GM21737 (cell line): Measurements from ENCODE around the gene OLFML2B.
"Not testable (repeated sequence)": the region's sequence is repeated elsewhere in the genome, so short reads cannot be mapped to it uniquely, and the experiment has no call there.

Experiments
- ATAC-seq: cut with Tn5 transposase; IDR thresholded peaks from one replicate; pipeline ENCODE4 v1.9.1; 2021; ENCODE audit warnings: mild to moderate bottlenecking, moderate library complexity; ENCODE audit not compliant: unreplicated experiment

Gene OLFML2B

GRCh38 chr1:162023547-162024501, at the start of gene OLFML2B:
Gene OLFML2B, minus strand, starts transcription at chr1:162023869. Its CDS starts 439 bp downstream, at chr1:162023430.
- ATAC-seq = peak; percentile 49

DNA sequence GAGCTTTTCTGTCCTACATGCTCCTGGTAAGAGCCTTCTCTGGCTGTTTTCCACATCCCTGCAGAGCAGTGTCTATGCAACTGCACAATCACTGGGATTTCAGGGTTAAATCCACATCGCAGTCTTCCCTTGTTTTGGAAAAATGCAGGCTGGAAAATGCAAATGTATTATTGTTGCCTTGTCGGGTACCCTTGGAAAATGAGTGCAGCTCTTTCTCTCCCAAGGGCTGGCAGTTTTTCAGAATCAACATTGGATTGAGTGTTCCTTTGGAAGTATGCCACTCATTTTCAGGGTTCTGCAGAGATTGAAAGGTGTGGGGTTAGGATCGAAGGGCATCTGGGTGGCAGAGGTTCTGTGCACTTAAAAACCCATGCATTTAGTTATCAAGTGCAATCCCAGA, 49.1 kb upstream of the OLFML2B start:
- ATAC-seq = no peak

DNA sequence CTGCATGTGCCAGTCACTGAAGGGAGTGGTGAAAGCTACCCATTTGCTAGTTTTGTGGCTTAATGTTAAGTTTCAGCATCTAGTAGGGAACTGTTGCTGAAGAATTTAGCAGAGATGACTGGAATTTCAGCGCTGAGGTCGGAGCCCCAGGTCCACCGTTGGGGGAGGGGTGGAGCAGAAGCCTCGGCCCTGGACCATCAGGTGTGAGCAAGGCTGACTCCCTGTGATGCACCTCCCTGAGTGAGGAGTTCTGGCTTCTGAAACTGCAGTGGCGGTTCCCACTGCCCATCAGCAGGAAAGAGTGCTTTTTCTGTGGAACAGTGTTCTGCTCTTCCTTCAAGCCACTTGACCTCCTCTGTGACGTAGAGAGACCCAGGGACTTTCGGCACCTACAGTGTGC, 47.2 kb upstream of the OLFML2B start:
- ATAC-seq = no peak

- no peak for ATAC-seq
Observed at GRCh38 chr1:162070094-162070748, 46.6 kb upstream of the OLFML2B start.

- ATAC-seq = peak; percentile 99
Observed at GRCh38 chr1:162069334-162070093, 45.8 kb upstream of the OLFML2B start, which contains the start of gene NOS1AP. Gene NOS1AP, plus strand, starts transcription at chr1:162069691. Its CDS starts 487 bp downstream, at chr1:162070178.

DNA sequence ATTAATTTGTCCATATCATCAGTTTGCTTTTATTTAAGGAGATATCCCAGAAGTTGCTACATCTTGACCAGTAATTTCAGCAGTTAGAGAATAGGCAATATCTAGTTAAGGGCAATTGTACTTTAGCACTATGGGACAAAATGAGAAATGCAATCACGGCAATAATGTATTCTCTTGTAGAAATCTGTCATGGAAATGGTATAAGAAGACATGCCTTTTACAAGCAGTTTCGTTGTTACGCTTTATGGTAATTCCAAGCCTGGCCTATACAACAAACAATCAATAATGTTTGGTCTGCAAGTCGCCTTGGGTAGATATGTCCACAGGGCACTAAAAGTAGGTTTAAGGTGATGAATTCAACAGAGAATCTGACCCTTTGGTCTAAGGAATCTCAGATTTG, 44.6 kb upstream of the OLFML2B start:
- no peak for ATAC-seq

DNA sequence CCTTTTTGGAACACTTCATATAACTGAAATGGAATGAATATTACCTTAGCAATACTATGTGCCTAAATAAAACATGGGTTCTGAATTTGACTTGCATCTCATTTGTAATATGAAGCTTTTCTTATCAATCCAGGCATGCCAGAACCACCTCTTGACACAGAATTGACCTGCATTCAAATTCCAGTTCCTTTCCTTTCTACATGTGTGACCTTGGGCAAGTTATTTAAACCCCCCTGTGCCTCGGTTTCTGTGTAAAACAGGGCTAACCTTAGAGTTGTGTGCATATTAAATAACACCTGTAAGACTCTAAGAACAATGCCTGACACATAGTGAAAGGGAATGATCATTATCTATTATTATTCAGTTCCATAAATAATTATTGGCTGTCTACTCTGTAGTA, 43.8 kb upstream of the OLFML2B start:
- no peak for ATAC-seq

GRCh38 chr1:162066836-162067235, 43.2 kb upstream of the OLFML2B start:
- ATAC-seq = not testable (repeated sequence)

- no peak for ATAC-seq
Observed at GRCh38 chr1:162065016-162065415, 41.3 kb upstream of the OLFML2B start.

- ATAC-seq = no peak
Observed at GRCh38 chr1:162062542-162063015, 38.9 kb upstream of the OLFML2B start.

- ATAC-seq = no peak
Observed at GRCh38 chr1:162060314-162060713, 36.6 kb upstream of the OLFML2B start.

DNA sequence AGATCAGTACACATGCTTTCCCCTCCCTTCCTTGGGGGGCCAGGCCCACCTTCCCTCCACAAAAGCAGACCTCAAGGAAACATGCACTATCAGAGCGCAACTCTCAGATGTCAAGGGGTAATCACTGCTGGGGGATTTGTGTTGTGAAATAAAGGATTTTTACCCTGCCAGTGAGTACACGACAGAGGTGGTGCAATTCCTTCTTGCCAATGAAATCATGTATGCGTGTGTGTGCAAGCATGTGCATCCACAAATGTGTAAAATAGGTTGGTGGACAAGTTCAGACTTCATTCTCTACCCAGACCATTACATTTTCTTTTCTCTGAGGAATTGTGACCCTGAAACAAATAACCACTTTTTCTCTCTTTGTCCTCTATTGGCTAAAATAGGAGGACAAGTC, 36.1 kb upstream of the OLFML2B start:
- ATAC-seq = no peak

- no peak for ATAC-seq
Observed at GRCh38 chr1:162056579-162056978, 32.9 kb upstream of the OLFML2B start.

GRCh38 chr1:162056043-162056442, 32.4 kb upstream of the OLFML2B start:
- ATAC-seq = no peak

DNA sequence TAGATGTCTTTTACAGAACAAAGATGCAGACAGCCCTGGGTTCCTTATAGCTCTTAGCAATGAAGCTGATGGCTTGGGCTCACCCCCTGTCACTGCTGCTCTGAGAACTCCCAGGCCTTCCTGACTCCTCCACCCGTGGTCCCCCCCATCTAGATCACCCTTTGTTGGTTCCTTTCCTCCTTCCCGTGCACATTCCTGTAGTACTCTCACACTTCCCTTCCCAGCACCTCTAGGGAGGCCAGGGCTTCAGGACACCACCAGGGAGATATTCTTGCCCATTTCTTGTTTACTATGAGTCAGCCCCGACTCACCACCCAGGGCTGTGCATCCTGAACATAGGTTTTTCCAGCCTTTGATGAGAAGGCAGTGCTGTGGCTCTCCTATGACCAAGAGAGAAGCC, 31.4 kb upstream of the OLFML2B start:
- no peak for ATAC-seq

DNA sequence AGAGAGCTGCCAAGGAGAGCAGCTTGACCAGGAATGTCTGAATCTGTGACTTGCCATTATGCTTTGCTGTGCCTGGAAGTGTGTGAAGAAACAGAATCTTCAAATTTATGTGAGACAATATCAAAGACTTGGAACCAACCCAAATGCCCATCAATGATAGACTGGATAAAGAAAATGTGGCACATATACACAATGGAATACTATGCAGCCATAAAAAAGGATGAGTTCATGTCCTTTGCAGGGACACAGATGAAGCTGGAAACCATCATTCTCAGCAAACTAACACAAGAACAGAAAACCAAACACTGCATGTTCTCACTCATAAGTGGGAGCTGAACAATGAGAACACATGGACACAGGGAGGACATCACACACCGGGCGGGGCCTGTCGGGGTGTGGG, 30.3 kb upstream of the OLFML2B start:
- ATAC-seq = not testable (repeated sequence)

DNA sequence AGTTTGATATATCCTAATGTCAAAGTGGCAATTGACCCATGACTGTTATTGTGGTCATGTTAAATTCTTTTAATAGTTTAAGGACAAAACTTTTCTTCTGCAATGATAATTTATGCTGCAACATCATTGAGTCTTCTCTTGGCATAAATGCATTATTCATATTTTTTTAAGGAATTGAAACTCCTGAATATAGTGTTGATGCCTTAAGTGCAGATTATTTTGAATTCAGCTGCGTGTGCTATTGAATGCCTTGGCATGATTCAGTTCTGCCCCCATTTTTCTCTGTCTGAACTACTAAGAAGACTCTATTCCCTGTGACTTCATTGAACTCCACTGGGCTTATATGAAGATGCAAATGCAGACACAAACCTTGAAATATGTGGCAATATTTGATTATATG, 23.3 kb upstream of the OLFML2B start:
- no peak for ATAC-seq

- no peak for ATAC-seq
Observed at GRCh38 chr1:162042361-162042760, 18.7 kb upstream of the OLFML2B start.

- no peak for ATAC-seq
Observed at GRCh38 chr1:162040657-162041056, 17.0 kb upstream of the OLFML2B start.

- ATAC-seq = no peak
Observed at GRCh38 chr1:162040001-162040400, 16.3 kb upstream of the OLFML2B start.

DNA sequence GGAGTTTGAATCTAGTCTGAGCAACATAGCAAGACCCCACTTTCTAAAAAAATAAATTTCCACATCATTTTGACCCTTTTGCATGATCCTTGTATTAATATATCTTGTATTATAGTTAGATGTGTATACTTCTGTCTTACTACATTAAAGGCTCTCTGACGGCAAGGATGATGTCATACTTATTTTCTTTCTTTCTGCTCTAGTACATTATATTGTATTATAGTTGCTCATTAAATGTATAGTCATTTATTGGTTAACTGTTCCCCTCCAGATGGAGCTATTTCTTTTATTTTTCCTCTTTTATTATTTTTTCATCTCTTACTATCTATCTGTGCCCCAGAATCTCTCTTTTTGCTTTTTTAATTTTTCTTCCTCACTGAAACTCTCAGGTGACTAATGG, 15.0 kb upstream of the OLFML2B start:
- no peak for ATAC-seq
